Erythroblast (primary cell): Measurements from ENCODE around the gene GPRC5D.

Experiments
- GATA1 ChIP-seq: IDR thresholded peaks from 2 replicates; pipeline ENCODE4 v1.6.1; 2011; ENCODE audit warnings: low read depth, mild to moderate bottlenecking, control low read depth, low read length, moderate library complexity
- POLR2A ChIP-seq: IDR thresholded peaks from 2 replicates; pipeline ENCODE4 v1.6.1; 2011; ENCODE audit warnings: mild to moderate bottlenecking, low read length

- peak; percentile 58 for TF ChIP-seq POLR2A
- no peak for TF ChIP-seq GATA1
Measured at GRCh38 chr12:12999959-13000615, 48.1 kb upstream of the GPRC5D start, which contains the start of gene HEBP1.
